Lung (tissue), 12 donors: Measurements from ENCODE around the gene ZNF787. TPM values are rescaled to one million over a fixed set of nuclear protein-coding genes. Genes with fewer than 3 reads are reported as not detected.

Experiments
- ATAC-seq: fragments of 200-7000 bp; cut with Tn5 transposase; one replicate; pipeline ENCODE4 v1.9.1; 2020; ENCODE audit warnings: moderate number of reproducible peaks; ENCODE audit not compliant: insufficient read depth, low FRiP score
- DNase-seq, 3 donors: peaks; one replicate each; pipeline ENCODE4 v3.0.0-alpha.2; 2013 to 2017
- H3K27ac ChIP-seq, 2 donors: one replicate each; pipeline ENCODE4 v1.5.1; 2013; ENCODE audit warnings: mild to moderate bottlenecking in 2 of 2, moderate library complexity in 2 of 2, control low read depth in 1 of 2, inconsistent platforms in 1 of 2, low read depth in 1 of 2, low read length in 1 of 2
- H3K27me3 ChIP-seq, 3 donors: one replicate each; pipeline ENCODE4 v1.5.1; 2013; ENCODE audit warnings: low read length in 2 of 3; ENCODE audit not compliant: control insufficient read depth in 3 of 3, insufficient read depth in 3 of 3
- H3K36me3 ChIP-seq, 4 donors: one replicate each; pipeline ENCODE4 v1.5.1; 2013; ENCODE audit warnings: low read length in 4 of 4, mild to moderate bottlenecking in 1 of 4, moderate library complexity in 1 of 4; ENCODE audit not compliant: control insufficient read depth in 4 of 4, insufficient read depth in 4 of 4
- H3K4me1 ChIP-seq, 5 donors: one replicate each; pipeline ENCODE4 v1.5.1; 2013; ENCODE audit warnings: low read length in 5 of 5, mild to moderate bottlenecking in 2 of 5, moderate library complexity in 1 of 5; ENCODE audit not compliant: control insufficient read depth in 5 of 5, insufficient read depth in 5 of 5
- H3K4me3 ChIP-seq: one replicate; pipeline ENCODE4 v1.5.1; 2013; ENCODE audit warnings: mild to moderate bottlenecking, control low read depth, moderate library complexity
- H3K9ac ChIP-seq, 2 donors: one replicate each; pipeline ENCODE4 v1.5.1; 2013; ENCODE audit warnings: low read length in 2 of 2, control low read depth in 1 of 2; ENCODE audit not compliant: insufficient read depth in 1 of 2
- H3K9me3 ChIP-seq, 4 donors: one replicate each; pipeline ENCODE4 v1.5.1; 2013; ENCODE audit warnings: low read length in 3 of 4, mild to moderate bottlenecking in 1 of 4, moderate library complexity in 1 of 4; ENCODE audit not compliant: control insufficient read depth in 4 of 4, insufficient read depth in 3 of 4
- WGBS, 2 donors: extraction: QIAGEN DNeasy Blood & Tissue Kit; methylation state at CpG; one replicate each; pipeline ENCODE4 v1.1.7; 2013; 5-methylcytosine and 5-hydroxymethylcytosine counted together
- polyA plus RNA-seq, 2 donors: library from polyadenylated mRNA; stranded (reverse); fragments of 200-250 nt; gene quantifications; one replicate each; pipeline ENCODE4 v1.2.1, GENCODE V29; 2013
- total RNA-seq, 2 donors: library from RNA; depleted of rRNA in 1 of 2; stranded (reverse); fragments of >200 nt in 1 of 2; gene quantifications; one replicate each; pipeline ENCODE4 v1.2.1, GENCODE V29; 2014 to 2021
- TF ChIP-seq, protein P1 (sequence below): IDR thresholded peaks from 2 replicates; pipeline ENCODE4 v1.5.1; 2012; ENCODE audit warnings: mild to moderate bottlenecking; ENCODE audit errors: control extremely low read depth, extremely low read depth
- donor health status: control.
- donor health status: control.
- donor health status: Bipolar disorder and iron deficiency.
- donor health status: healthy.
- donor health status: DM: yes; HTN: yes; CAD: no.

Gene ZNF787
- total and polyA plus RNA-seq, 4 donors: 27.5 to 44.7 (median 32.2) TPM

DNA sequence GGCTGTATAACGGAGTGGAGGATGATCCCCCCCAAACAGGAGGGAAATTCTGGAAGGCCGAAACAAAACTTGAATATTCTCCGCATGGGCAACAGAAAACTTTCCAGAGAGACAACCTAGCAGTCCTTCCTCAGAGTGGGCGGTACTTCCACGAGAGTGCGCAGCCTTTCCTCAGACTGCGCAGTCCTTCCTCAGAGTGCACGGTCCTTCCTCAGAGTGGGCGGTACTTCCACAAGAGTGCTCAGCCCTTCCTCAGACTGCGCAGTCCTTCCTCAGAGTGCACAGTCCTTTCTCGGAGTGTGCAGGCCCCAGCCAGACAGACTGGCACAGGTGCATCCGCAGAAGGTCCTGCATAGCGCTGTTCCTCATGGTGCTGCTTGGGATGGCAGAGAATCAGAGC is 42.0 kb upstream of the ZNF787 start:
- TF ChIP-seq, protein P1, sequence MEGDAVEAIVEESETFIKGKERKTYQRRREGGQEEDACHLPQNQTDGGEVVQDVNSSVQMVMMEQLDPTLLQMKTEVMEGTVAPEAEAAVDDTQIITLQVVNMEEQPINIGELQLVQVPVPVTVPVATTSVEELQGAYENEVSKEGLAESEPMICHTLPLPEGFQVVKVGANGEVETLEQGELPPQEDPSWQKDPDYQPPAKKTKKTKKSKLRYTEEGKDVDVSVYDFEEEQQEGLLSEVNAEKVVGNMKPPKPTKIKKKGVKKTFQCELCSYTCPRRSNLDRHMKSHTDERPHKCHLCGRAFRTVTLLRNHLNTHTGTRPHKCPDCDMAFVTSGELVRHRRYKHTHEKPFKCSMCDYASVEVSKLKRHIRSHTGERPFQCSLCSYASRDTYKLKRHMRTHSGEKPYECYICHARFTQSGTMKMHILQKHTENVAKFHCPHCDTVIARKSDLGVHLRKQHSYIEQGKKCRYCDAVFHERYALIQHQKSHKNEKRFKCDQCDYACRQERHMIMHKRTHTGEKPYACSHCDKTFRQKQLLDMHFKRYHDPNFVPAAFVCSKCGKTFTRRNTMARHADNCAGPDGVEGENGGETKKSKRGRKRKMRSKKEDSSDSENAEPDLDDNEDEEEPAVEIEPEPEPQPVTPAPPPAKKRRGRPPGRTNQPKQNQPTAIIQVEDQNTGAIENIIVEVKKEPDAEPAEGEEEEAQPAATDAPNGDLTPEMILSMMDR: no peak

DNA sequence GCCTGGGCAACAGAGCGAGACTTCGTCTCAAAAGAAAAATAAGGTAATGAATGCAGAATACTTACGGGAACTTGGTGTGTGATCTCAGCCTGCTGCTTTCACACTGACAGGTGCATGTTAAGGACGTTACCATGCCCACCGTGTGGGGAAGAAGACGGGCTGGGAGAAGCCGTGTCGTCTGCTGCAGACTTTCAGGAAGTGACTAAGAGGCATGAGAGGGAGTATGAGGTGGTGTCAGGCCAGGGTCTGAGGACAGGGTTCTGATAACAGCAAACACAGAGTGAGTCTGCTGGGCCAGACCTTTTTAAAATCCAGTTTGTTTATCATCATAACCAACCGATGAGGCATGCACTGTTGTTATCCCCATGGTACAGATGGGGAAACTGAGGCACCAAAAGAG is 41.2 kb upstream of the ZNF787 start:
- TF ChIP-seq, protein P1: no peak
- H3K9ac ChIP-seq: no peak overlapping the region
- DNase-seq (no peak), ATAC-seq (no peak)
- H3K4me1 ChIP-seq: no peaks in the 10 kb centered on the region
- H3K9me3 ChIP-seq: no peaks in the 10 kb centered on the region
- no peak overlapping the region for H3K27ac ChIP-seq
- H3K4me3 ChIP-seq: no peak overlapping the region
- no peaks in the 10 kb centered on the region for H3K27me3 ChIP-seq
- H3K36me3 ChIP-seq: peaks cover 5 to 26% (median 13%) of the 10 kb centered on the region in 4 donors
- WGBS, 2 donors: 37 to 52% methylated on average over 9 of the region's 9 CpGs

More for the DNA sequence above, 42.0 kb upstream of the ZNF787 start:
- no peak overlapping the region for H3K27ac ChIP-seq
- no peak overlapping the region for H3K9ac ChIP-seq
- no peak for DNase-seq
- H3K4me3 ChIP-seq: no peak overlapping the region
- peaks cover 5 to 26% (median 11%) of the 10 kb centered on the region in 4 donors for H3K36me3 ChIP-seq
- H3K9me3 ChIP-seq: no peaks in the 10 kb centered on the region
- 87 to 91% methylated on average over 13 of the region's 13 CpGs for WGBS, 2 donors
- no peaks in the 10 kb centered on the region for H3K27me3 ChIP-seq
- no peak for ATAC-seq
- no peaks in the 10 kb centered on the region for H3K4me1 ChIP-seq

DNA sequence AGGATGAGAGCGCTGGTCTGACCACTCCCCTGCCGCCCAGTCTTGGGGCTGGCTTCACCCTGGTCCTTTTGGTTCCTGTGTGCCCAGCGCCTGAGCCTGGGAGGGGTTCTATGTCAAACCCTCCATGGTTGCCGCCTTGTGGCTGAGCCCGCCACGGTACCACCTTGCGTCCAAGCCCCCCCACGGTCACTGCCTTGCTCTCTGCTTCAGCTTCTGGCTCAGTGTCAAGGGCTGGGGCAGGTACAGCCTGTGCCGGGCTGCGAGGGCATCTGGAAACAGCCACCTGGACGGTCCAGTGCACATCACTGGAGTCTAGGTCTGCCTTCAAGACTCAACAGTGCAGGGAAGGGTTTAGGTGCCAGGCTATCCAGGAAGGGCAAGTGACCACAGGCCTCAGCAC is 40.4 kb upstream of the ZNF787 start:
- Histone ChIP-seq H3K27ac (no peak overlapping the region), H3K36me3 (peaks cover 5 to 33% (median 13%) of the 10 kb centered on the region in 4 donors), H3K9me3 (no peaks in the 10 kb centered on the region), H3K9ac (no peak overlapping the region), H3K4me1 (no peaks in the 10 kb centered on the region), H3K27me3 (no peaks in the 10 kb centered on the region), H3K4me3 (no peak overlapping the region)
- TF ChIP-seq, protein P1: no peak
- ATAC-seq (no peak), DNase-seq (no peak)
- 94% methylated on average over 11 of the region's 11 CpGs for WGBS, 2 donors

DNA sequence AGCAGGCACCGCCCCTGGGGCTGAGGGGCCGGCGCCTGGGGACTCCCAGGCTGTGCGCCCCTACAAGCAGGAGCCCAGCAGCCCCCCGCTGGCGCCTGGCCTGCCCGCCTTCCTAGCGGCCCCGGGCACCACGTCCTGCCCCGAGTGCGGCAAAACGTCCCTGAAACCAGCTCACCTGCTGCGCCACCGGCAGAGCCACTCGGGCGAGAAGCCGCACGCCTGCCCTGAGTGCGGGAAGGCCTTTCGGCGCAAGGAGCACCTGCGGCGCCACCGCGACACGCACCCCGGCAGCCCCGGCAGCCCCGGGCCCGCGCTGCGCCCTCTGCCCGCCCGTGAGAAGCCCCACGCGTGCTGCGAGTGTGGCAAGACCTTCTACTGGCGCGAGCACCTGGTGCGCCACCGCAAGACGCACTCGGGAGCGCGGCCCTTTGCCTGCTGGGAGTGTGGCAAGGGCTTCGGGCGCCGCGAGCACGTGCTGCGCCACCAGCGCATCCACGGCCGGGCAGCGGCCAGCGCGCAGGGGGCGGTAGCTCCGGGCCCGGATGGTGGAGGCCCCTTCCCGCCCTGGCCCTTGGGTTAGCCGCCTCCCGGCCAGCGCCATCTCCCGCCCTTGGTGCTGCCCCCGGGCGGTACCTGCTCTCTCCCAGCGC is 38.7 kb upstream of the ZNF787 start:
- TF ChIP-seq, protein P1: no peak
- ATAC-seq (no peak), DNase-seq (no peak)
- Histone ChIP-seq H3K27me3 (no peaks in the 10 kb centered on the region), H3K4me3 (no peak overlapping the region), H3K4me1 (no peaks in the 10 kb centered on the region), H3K9me3 (no peaks in the 10 kb centered on the region), H3K27ac (no peak overlapping the region), H3K9ac (no peak overlapping the region), H3K36me3 (peaks cover 5 to 33% (median 21%) of the 10 kb centered on the region in 4 donors)
- 97% methylated on average over 67 to 69 of the region's 69 CpGs for WGBS, 2 donors
